IPS-11a (cell line): Measurements from ENCODE around the gene CTDSP2.
"Not testable (repeated sequence)": the region's sequence is repeated elsewhere in the genome, so short reads cannot be mapped to it uniquely, and the experiment has no call there.

Source experiments
- H3K4me3 ChIP-seq: one replicate; pipeline ENCODE4 v1.5.1; 2013; ENCODE audit warnings: low read depth, low read length, control low read depth

Gene CTDSP2

DNA sequence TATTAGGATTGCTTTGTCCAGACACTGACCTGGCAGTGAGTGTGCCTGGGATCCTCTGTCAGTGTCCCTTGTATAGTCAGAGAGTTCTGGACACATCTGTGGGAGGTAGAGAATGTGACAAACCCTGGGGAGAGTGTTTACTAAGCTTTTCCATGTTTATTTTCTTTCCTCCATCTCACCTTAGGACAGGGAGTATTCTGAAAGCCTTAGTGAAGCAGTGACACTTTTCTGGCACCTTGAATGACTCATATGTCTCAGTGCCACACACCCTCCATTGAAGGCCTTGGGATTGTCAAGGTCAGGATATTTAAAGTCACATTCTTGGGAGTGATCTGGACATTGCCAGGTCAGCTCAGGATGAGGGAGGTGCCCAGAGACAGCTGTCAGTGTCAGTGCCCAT lies 34.9 kb upstream of the CTDSP2 start:
- H3K4me3 ChIP-seq, result no peak overlapping the region

DNA sequence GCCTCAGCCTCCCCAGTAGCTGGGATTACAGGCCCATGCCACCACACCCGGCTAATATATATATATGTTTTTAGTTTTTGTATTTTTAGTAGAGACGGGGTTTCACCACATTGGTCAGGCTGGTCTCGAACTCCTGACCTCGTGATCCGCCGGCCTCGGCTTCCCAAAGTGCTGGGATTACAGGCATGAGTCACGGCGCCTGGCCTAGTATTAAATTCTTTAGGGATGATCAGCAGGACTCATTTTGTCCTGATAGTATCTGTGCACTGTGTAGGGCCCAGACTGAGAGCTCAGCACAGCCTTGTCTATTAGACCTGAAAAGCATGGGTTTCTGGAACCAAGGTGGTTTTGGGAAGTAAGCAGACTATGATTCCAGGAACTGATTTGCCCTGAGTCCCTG lies 34.5 kb upstream of the CTDSP2 start:
- not testable (repeated sequence) for H3K4me3 ChIP-seq

DNA sequence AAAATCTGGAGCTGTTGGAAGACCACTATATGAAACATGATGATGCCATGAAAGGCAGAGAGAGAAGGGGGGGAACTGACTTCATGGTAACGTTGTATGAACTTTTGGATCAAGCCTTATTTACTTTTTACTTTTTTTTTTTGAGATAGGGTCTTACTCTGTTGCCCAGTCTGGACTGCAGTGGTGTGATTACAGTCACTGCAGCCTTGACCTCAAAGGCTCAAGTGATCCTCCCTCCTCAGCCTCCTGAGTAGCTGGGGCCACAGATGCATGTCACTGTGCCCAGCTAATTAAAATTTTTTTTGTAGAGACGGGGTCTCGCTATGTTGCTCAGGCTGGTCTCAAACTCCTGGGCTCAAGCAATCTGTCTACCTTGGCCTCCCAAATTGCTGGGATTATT lies 31.3 kb upstream of the CTDSP2 start:
- no peak overlapping the region for H3K4me3 ChIP-seq

DNA sequence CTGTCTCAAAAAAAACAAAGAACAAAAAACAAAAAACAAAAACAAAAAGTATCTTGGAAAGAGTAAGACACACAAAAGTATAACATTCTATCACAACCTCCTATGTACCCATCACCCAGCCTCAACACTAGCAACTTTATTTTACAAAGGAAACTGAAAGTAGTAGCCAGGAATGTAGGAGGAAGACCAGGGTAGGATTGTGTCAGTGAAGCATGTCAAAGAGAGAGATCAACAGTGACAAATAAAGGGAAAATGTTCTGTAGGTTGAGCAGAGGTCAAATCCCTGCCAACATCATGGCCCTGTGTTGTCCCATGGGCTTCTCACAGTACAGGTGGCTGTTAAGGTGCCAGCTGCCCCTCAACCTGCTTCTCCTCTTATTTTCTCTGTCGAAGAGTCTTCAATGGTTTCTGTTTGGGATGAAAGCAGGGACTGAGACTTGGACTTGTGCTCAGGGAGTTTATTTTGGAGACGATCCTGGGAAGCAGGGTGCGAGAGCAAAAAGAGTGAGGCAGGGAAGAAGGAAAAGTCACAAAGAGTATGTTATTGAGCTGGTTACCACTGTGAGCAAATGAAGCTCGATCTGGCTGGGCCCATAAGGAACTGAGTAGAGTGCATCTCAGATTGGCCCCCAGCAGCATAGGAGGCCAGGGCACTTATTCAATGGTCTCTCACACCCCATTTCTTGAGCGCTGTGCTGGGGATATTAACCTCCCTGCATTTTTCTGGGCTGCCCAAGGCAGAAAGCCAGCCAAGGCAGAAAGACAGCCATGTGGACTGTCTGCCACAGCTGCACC lies 29.4 kb upstream of the CTDSP2 start:
- no peak overlapping the region for H3K4me3 ChIP-seq

DNA sequence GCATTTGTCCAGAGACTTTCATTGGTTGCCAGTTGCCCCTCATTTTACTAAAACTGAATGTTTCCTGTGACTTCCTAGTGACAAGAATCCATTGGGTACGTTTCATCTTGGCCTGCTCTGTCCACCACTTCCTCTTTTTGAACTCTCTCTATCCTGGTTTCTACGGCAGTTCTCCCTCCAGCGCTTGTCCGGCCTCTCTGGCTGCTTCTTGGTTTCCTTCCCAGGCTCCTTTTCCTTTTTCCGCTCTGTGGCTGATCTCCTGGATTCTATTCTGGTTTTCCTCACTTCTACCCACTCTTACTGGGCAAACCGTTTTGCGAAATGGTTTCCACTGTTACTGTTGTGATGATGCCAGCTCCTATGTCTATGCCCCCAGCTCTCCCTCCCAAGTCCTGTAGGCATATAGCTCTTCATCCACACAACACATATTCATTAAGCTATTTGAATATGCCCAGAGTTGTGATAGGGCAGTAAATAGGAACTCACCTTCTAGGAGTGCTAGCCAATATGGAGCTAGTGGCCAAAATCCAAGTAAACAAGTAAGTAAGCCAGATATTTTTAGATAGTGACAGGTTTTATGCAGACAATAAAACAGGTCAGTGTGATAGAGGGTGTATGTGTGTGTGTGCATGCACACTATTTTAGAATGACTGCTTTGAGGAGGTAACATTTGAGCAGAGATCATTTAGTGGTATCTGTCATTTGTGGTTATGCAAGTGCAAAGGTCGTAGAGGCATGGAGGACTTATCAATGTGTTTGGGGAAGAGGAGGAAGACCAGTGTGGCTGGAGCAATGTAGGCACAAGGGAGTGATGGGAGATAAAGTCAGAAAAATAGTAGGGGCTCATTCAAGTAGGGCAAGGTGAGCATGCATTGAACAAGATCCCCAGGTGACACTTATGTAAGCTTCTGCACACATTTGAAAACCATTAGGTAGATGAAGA lies 27.9 kb upstream of the CTDSP2 start:
- no peak overlapping the region for H3K4me3 ChIP-seq

DNA sequence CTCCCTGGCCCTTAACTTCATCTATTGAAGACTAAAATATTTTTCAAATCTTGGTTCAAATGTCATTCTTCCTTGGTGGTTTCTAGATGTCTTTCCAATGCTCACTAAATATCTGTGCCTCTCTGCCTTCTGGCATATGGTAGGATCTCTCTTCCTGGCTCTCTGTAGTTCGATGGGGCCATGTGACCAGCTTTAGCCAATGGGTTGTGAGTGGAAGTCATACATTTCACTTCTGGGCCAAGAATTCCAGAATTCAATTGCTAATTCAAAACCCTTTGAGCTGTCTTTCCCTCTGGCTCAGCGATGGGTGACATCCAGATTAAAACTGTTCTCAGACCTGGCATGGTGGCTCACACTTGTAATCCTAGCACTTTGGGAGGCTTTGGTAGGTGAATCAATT lies 25.8 kb upstream of the CTDSP2 start:
- H3K4me3 ChIP-seq, result no peak overlapping the region

DNA sequence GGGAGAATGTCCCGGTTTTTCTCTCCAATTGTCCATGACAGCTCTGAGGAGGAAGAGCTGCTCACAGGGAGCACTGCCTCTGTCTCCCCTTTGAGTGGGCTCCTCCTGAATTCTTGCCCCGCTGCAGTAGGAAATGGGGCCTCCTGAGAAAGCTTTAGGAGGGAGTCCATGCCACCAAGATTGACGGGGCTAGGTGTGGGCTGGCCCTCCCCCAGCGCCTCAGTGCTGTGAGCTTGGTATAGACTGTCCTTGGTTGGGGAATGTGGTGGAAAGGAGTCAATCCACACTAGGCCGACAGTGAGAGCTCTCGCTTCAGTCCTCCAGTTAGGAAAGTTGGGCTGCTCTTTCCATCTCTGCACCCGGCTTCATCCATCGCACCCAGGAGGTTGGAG lies 23.4 kb upstream of the CTDSP2 start:
- H3K4me3 ChIP-seq, result no peak overlapping the region

DNA sequence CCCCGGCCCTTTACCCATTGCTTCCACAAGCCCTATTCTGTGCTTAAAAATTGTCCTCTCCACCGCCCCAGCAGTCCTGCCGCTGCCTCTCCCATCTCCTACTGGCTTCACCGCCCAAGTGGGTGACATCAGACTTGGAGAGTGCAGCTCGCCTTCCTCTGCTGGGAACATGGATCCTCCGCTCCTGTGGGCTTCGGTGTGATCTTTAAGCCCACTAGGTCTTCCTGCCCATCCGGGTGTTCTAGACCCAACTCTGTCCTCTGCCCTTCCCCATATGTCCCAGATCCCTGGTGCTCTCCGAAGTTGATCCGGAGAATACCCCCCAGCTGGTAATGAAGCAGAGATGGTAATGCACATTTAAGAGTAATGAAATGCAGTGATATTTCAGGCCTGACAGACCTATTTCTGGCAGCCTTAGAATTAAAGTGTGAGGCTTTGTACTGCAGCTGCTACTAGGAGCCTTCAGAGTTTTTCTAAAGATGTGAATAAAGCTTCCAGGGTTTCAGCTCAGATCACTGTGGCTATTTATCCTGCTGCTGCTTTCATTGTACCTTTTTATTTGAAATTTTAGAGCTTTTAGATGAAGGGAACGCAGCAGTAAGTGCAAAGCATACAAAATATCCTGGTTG lies 22.9 kb upstream of the CTDSP2 start:
- no peak overlapping the region for H3K4me3 ChIP-seq

DNA sequence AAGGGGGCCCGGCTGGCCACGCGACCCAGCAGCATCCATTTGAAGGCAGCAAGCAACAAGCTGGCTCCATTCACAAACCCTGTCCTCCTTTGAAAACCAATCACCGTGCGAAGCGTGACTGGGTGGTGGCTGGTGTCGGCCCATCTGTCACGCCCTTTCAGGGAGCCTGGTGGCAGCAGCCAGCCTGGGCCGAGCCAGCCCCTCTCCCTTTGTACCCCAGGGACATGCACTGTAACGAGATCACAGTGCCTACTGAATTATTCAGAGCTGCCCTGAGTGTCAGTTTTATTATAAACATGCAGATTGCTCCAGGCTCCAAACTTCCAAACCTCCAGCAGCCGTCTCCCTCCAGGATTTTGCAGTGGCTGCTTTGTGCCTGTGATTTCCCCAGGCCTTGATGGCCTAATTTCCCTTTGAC lies 22.3 kb upstream of the CTDSP2 start:
- no peak overlapping the region for H3K4me3 ChIP-seq

DNA sequence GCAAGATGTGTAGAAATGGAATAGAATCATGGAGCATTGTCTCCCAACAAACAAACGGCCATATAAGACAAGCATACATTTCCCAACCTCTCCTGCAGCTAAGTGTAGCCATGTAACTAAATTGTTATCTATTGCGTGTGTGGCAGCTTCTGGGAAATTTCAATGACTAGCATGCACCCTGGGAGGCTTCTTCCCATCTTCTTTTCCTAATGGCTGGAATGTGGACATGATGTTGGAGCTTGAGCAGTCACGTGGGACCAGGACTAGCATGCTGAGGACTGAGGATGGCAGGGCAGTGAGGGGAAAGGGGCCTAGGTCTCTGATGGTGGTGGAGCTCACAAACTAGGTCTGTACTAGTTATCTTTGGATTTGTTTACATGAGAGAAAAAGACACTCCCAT lies 21.7 kb upstream of the CTDSP2 start:
- H3K4me3 ChIP-seq, result no peak overlapping the region

DNA sequence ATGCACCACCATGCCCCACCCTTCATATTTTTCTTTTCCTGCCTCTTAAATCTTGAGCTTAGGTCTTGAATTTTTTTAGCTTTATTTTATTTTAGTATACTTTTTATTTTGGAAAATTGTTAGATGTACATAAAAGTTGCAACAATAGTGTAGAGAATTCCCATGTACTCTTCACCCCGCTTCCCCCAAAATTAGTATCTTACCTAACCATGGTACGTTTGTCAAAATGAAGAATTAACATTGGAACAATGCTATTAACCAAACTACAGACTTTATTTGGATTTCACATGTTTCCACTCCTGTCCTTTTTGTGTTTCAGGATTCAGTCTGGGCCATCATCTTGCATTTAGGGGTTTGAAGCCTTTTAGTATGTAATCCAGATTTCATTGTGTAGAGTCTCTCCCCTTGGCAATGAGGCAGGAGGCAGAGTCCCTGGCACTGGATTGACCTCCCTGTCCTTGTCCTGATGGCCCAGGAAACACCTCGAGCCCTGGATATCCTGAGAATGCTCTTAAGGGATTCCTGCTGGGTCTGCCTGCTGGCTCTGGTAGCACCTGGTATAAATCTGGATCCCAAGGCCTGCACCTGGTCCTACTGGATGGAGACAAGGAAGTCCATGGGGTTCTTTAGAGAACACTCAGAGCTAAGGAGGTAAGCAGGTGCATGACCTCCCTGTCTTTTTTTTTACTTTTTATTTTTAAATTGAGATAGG lies 19.9 kb upstream of the CTDSP2 start:
- H3K4me3 ChIP-seq, result no peak overlapping the region

DNA sequence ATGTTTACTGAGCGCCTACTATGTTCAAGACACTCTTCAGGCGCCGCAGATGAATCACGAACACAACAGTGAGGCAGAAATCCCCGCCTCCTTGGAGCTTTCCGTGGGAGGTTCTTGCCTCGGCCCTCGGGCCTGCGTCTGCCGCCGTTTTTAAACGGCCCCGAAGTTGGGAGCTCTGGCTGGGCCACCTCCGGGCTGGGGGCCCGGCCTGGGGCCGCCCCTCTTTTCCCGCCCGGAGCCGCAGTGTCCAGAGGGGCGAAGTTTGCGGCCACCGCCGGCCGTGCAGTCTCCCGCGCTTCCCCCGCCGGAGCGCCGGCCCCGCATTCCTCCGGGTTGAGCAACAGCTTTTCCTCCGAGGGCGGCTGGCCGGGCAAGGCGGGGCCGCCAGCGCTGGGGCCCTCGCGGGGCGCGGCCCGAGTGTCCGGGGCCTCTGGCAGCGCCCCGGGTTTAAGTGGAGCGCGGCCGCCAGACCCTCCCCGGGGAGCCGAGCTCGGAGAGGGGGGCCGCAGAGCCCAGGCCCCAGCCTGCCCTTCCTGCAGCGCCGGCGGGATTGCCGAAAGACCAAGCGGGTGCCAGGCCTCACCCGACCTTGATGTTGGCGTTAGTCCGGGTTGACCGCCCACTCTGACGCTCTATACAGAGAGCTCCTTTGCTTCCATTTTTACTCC lies 18.7 kb upstream of the CTDSP2 start:
- H3K4me3 ChIP-seq, result no peak overlapping the region

DNA sequence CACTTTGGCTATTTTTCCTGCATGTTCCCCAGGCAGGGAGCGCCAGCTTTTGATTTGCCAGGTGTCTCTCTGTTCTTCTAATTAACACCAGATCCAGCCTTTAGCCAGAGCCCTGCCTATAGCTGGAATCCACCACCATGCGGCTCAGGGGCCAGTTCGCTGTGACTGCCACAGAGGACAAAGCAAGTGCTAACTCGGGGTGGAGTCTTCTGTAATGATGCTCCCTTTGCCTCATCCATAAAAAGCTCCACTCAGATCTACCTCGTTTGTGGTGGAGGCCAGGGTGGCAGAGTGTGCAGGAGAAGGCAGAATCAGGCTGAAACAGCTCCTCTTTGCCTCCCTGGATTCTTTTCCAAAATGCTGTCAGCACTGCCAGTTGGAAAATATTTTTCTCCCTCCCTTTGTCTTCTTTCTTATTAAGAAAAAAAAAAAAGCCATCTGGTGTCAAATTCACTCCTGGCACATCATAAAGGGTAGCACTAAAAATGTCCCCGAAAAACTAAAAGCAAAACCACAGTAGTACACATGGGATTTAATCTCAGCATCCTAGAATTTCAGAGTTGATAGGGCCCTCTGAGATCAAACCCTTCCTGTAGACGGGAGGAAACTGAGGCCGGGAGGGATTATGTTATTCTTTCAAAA lies 18.0 kb upstream of the CTDSP2 start:
- H3K4me3 ChIP-seq, result no peak overlapping the region

DNA sequence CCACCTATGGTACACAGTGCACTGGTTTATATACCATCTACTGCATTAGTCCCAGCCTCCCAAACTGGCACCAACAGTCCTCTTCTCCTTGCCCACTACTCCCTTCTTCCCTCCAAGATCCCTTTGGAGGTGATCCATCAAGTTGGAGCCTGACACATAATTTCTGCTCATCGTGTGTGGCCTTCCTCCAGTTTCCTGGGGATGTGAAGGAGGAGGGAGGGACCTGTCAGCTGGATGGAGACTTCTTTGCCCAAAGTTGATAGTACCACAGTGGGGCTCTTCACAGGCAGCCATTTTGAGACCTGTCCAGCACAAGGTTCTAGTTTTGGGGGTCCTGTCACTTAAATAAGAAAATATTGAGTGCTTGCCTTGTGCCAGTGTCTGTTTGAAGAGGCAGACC lies 17.1 kb upstream of the CTDSP2 start:
- H3K4me3 ChIP-seq, result no peak overlapping the region

DNA sequence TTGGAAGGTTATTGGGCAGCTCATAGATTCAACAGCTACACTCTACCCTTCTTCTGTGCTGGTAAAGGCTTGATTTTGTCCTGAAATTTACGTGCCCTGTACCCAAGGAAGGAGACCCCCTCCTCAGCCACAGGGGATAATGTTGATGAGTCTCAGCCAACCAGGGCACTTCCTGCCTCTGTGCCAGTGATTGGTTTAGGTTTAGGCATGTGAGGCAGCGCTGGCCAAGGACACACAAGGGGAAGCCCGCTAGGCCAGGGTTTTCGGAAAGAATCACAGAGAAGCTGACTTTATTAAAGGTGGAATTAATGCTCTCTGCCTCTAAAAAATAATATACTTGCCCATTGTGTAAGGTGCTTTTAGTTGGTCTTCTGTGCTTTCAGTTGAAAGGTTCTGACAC lies 15.4 kb upstream of the CTDSP2 start:
- no peak overlapping the region for H3K4me3 ChIP-seq

DNA sequence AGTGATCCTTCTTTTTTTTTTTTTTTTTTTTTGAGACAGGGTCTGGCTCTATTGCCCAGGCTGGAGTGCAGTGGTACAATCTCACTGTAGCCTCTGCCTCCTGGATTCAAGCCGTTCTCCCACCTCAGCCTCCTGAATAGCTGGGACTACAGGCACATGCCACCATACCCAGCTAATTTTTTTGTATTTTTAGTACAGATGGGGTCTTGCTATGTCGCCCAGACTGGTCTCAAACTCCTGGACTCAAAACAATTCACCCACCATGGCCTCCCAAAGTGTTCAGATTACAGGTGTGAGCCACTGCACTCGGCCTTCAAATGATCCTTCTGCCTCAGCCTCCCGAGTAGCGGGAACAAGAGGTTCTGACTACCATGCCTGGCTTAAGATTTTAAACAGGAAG lies 14.4 kb upstream of the CTDSP2 start:
- H3K4me3 ChIP-seq, result not testable (repeated sequence)

DNA sequence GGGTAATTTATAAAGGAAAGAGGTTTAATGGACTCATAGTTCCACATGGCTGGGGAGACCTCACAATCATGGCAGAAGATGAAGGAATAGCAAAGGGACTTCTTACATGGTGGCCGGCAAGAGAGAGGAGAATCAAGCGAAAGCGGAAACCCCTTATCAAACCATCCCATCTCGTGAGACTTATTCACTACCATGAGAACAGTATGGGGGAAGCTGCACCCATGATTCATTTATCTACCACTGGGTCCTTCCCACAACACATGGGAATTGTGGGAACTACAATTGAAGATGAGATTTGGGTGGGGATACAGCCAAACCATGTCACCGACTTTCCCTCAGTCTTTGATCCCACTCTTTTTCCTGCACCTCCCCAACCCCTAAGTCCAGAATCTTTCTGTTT lies 12.6 kb upstream of the CTDSP2 start:
- H3K4me3 ChIP-seq, result no peak overlapping the region

DNA sequence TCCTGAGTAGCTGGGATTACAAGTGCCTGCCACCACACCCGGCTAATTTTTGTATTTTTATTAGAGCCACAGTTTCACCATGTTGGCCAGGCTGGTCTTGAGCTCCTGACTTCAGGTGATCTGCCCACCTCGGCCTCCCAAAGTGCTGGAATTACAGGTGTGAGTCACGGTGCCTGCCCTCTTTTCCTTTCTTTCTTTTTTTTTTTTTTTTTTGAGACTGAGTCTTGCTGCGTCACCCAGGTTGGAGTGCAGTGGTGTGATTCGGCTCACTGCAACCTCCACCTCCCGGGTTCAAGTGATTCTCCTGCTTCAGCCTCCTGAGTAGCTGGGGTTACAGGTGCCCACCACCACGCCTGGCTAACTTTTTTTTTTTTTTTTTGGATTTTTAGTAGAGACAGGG lies 11.6 kb upstream of the CTDSP2 start:
- H3K4me3 ChIP-seq, result not testable (repeated sequence)

DNA sequence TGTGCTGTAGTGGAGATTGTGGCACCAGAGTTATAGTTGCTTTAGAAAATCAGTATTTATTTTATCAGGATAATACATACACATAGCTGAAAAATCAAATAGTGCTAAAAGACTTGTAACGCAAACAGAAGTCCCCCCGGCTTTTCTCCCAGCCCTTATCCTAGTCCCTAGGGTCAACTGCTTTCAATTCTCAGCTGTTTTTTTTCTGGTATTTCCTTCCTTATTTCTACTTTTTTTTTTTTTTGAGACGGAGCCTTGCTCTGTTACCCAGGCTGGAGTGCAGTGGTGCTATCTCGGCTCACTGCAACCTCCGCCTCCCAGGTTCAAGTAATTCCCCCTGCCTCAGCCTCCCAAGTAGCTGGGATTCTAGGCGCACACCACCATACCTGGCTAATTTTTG lies 8.4 kb upstream of the CTDSP2 start:
- no peak overlapping the region for H3K4me3 ChIP-seq
